Glutamatergic neuron (in vitro differentiated cells): ENCODE results near the gene CEP95. TPM values are rescaled to one million over a fixed set of nuclear protein-coding genes. Genes with fewer than 3 reads are reported as not detected.

Source experiments
- DNase-seq: peaks from one replicate; pipeline ENCODE4 v3.0.0; 2022
- H3K27ac Mint-ChIP-seq: one replicate; pipeline ENCODE4 v1.8.0; 2020; ENCODE audit warnings: mild to moderate bottlenecking, mixed read lengths, inconsistent platforms; ENCODE audit not compliant: unreplicated experiment
- H3K27me3 Mint-ChIP-seq: one replicate; pipeline ENCODE4 v1.8.0; 2020; ENCODE audit warnings: mild to moderate bottlenecking, moderate library complexity, mixed read lengths, inconsistent platforms; ENCODE audit not compliant: unreplicated experiment
- H3K36me3 Mint-ChIP-seq: one replicate; pipeline ENCODE4 v1.8.0; 2020; ENCODE audit warnings: mild to moderate bottlenecking, mixed read lengths, inconsistent platforms; ENCODE audit not compliant: unreplicated experiment
- H3K4me1 Mint-ChIP-seq: one replicate; pipeline ENCODE4 v1.8.0; 2020; ENCODE audit warnings: mild to moderate bottlenecking, low read depth, mixed read lengths, inconsistent platforms; ENCODE audit not compliant: unreplicated experiment
- H3K4me3 Mint-ChIP-seq: one replicate; pipeline ENCODE4 v1.8.0; 2020; ENCODE audit warnings: mild to moderate bottlenecking, mixed read lengths, inconsistent platforms; ENCODE audit not compliant: unreplicated experiment
- H3K9me3 Mint-ChIP-seq: one replicate; pipeline ENCODE4 v1.8.0; 2020; ENCODE audit warnings: mild to moderate bottlenecking, moderate library complexity, mixed read lengths, inconsistent platforms; ENCODE audit not compliant: unreplicated experiment
- CTCF ChIP-seq: fragments of 200-600 bp; sonication (generic); IDR thresholded peaks from one replicate; pipeline ENCODE4 v1.5.0; 2021; ENCODE audit not compliant: partially characterized antibody, unreplicated experiment
- total RNA-seq: library from RNA; stranded (reverse); fragmentation: NEBNext Ultra II Directional; extraction: Animal tissue kit (Norgen Biotek cat#: 25700); gene quantifications from one replicate; pipeline ENCODE4 v1.2.1, GENCODE V29; 2021; ENCODE audit not compliant: unreplicated experiment

Gene CEP95
- total RNA-seq, 1 donor from 2014 or later, result 120 TPM

DNA sequence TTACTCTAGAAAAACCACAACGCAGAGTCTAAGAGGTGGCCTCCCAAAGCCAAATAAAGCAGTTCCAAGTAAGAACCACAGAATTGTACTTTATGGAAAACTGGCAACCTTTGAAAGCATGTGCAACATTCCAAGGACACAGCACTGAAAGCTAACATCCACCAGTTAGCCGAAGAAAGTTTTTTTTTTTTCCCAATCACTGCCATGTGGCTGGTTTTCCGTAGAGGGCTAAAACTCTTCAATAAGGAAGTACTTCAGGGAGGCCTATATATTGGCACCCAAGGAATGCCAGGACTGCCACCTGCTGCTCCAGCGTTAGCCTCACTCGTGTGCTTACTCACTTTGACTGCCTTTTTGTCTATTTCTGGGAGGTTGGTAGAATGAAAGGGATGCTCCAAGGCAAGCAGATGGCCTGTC lies 25.2 kb downstream of the CEP95 start:
- Mint-ChIP-seq H3K4me1 (no peaks in the 10 kb centered on the region), H3K27me3 (no peaks in the 10 kb centered on the region), H3K9me3 (no peaks in the 10 kb centered on the region), H3K36me3 (no peaks in the 10 kb centered on the region), H3K27ac (no peak overlapping the region), H3K4me3 (no peak overlapping the region)
- TF ChIP-seq CTCF, result no peak
- DNase-seq, result no peak

DNA sequence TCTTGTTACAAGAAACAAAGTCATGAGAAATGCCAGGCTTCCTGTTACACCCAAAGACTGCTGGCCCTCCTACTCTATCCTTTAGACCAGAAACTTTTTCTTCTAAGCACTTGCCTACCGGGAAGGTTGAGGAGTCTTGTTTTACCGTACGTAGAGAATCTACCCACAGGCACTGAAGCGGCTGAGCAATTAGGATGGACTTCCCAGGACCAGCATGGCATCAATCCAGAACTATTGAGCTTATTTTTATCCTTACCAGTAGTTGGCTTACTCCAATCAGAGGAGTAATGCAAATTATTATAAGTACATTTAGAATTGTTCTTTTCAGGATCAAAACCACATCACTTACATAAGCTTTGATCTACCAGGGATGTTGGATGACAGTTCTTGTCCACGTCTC lies 25.6 kb downstream of the CEP95 start:
- H3K4me1 Mint-ChIP-seq, result no peaks in the 10 kb centered on the region
- H3K27me3 Mint-ChIP-seq, result no peaks in the 10 kb centered on the region
- H3K4me3 Mint-ChIP-seq, result no peak overlapping the region
- DNase-seq, result no peak
- no peak overlapping the region for H3K27ac Mint-ChIP-seq
- no peaks in the 10 kb centered on the region for H3K9me3 Mint-ChIP-seq
- TF ChIP-seq CTCF, result no peak
- peaks cover 4% of the 10 kb centered on the region for H3K36me3 Mint-ChIP-seq

DNA sequence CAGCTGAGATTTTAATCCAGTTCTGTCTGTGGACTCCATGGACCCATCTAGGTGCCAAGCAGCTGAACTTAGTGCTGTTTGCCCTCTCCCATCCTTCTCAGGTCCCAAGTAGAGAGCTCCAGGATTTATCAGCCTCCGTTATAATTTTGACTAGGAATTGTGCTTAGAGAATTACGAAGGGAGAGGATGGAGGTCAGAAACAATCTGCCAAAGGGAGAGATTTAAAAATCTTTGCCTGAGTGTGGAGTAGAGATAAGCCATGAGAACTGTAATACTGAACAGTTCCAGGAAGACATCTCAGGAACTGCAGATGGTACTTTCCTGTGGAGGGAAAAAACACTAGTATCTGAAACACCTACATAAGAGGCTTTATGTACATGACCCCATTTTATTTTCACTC lies 27.0 kb downstream of the CEP95 start:
- H3K36me3 Mint-ChIP-seq, result peaks cover 5% of the 10 kb centered on the region

DNA sequence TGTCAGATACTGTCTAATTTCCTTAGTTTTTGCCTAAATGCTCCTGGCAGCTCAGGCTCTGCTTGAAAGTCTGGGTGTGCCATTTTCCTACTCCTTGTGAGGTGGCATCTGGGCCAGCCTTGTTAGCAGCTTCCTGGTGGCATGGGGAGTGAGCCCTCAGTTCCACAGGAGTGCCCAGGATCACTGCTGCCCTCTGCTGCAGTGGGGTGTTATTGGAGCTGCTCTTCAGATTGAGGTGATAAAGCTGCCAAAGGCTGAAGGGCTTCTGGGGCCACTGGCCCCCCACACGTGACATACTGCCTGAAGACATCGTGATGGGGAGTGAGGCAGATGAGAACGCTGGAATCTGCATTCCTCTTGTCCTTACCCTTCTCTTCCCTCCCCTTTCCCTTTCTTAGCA lies 27.4 kb downstream of the CEP95 start:
- no peak overlapping the region for H3K27ac Mint-ChIP-seq
- H3K36me3 Mint-ChIP-seq, result peaks cover 5% of the 10 kb centered on the region

More for the DNA sequence above, 27.0 kb downstream of the CEP95 start:
- no peak for TF ChIP-seq CTCF
- no peak for DNase-seq
- H3K9me3 Mint-ChIP-seq, result peaks cover 2% of the 10 kb centered on the region
- peaks cover under 1% of the 10 kb centered on the region for H3K27me3 Mint-ChIP-seq
- no peak overlapping the region for H3K4me3 Mint-ChIP-seq
- no peaks in the 10 kb centered on the region for H3K4me1 Mint-ChIP-seq
- no peak overlapping the region for H3K27ac Mint-ChIP-seq

GRCh38 chr17:64535357-64535756 lies 28.6 kb downstream of the CEP95 start:
- DNase-seq, result no peak
- Mint-ChIP-seq H3K4me1 (no peaks in the 10 kb centered on the region), H3K9me3 (peaks cover 4% of the 10 kb centered on the region), H3K27ac (no peak overlapping the region), H3K4me3 (no peak overlapping the region), H3K36me3 (peaks cover 5% of the 10 kb centered on the region), H3K27me3 (peaks cover 4% of the 10 kb centered on the region)
- no peak for TF ChIP-seq CTCF

More for the DNA sequence above, 27.4 kb downstream of the CEP95 start:
- no peak for DNase-seq
- H3K4me1 Mint-ChIP-seq, result no peaks in the 10 kb centered on the region
- no peak for TF ChIP-seq CTCF
- H3K27me3 Mint-ChIP-seq, result peaks cover 2% of the 10 kb centered on the region
- H3K9me3 Mint-ChIP-seq, result peaks cover 4% of the 10 kb centered on the region
- H3K4me3 Mint-ChIP-seq, result no peak overlapping the region
